ENCODE results near the gene ADAMTS14. TPM values are rescaled to one million over a fixed set of nuclear protein-coding genes. Genes with fewer than 3 reads are reported as not detected.
A peak's percentile ranks its signal among the peaks of the same experiment; 100 is the strongest.

ADAMTS14 gene
- polyA plus RNA-seq, 3 donors: 0.05 TPM; not detected in 2

DNA sequence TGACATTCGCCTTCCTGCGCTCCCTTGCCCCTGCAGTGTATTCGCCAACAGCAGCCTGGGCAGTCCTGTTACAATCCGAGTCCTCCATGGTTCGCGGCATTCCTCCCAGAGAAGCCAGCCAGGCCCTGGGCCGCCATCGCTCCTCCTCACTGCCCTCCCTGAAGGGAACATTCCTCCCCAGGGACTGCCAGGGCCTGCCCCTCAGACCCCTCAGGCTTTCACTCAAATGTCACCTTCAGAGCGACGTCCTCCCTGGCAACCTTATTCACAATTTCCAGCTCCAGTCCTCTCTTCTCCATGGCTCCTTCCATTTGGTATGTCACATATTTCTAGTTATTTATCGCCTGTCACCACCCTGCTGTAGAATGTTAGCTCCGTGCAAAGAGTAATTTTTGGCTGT is 17.4 kb downstream of the ADAMTS14 start:
- Mint-ChIP-seq H3K27me3 (ENCODE audit: low read depth in 3 of 3) (peaks cover 0 to 1% (median 0%) of the 10 kb centered on the region in 3 donors), H3K27ac (peak overlapping the region in 1 of 7 donors; percentile 37), H3K36me3 (no peaks in the 10 kb centered on the region), H3K4me1 (no peaks in the 10 kb centered on the region), H3K9me3 (no peaks in the 10 kb centered on the region), H3K4me3 (no peak overlapping the region)
- Histone ChIP-seq H3K9me3 (replicated peaks in 1 of 2; ENCODE audit: control insufficient read depth in 1 of 2, insufficient read depth in 1 of 2, low read length in 2 of 2) (no peaks in the 10 kb centered on the region), H3K27me3 (ENCODE audit: control insufficient read depth in 2 of 2, insufficient read depth in 2 of 2, low read length in 2 of 2) (no peaks in the 10 kb centered on the region), H3K79me2 (ENCODE audit: insufficient read depth, low read length) (no peaks in the 10 kb centered on the region), H3K4me2 (replicated peaks; ENCODE audit: extremely low read depth, low read length, poor library complexity, severe bottlenecking) (no peak overlapping the region), H2AFZ (ENCODE audit: insufficient read depth, low read depth, low read length, poor library complexity, severe bottlenecking) (no peak overlapping the region), H3K4me1 (ENCODE audit: control insufficient read depth in 1 of 2, insufficient read depth in 2 of 2, low read length in 2 of 2) (no peaks in the 10 kb centered on the region), H3K9ac (ENCODE audit: insufficient read depth, low read length, poor library complexity, severe bottlenecking) (no peak overlapping the region), H4K20me1 (ENCODE audit: insufficient read depth, low read length) (no peaks in the 10 kb centered on the region), H3K36me3 (replicated peaks in 1 of 2; ENCODE audit: control insufficient read depth in 1 of 2, insufficient read depth in 2 of 2, low read length in 2 of 2) (no peaks in the 10 kb centered on the region), H3K27ac (ENCODE audit: low read depth in 1 of 2, low read length in 2 of 2) (no peak overlapping the region), H3K4me3 (replicated peaks in 1 of 3; ENCODE audit: low read depth in 2 of 3, low read length in 3 of 3) (no peak overlapping the region)
- 95% methylated on average over 11 of the region's 12 CpGs for WGBS (ENCODE audit: insufficient coverage)
- TF ChIP-seq, protein P1, sequence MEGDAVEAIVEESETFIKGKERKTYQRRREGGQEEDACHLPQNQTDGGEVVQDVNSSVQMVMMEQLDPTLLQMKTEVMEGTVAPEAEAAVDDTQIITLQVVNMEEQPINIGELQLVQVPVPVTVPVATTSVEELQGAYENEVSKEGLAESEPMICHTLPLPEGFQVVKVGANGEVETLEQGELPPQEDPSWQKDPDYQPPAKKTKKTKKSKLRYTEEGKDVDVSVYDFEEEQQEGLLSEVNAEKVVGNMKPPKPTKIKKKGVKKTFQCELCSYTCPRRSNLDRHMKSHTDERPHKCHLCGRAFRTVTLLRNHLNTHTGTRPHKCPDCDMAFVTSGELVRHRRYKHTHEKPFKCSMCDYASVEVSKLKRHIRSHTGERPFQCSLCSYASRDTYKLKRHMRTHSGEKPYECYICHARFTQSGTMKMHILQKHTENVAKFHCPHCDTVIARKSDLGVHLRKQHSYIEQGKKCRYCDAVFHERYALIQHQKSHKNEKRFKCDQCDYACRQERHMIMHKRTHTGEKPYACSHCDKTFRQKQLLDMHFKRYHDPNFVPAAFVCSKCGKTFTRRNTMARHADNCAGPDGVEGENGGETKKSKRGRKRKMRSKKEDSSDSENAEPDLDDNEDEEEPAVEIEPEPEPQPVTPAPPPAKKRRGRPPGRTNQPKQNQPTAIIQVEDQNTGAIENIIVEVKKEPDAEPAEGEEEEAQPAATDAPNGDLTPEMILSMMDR (IDR thresholded peaks at IDR 0.05): no peak
- no peak for DNase-seq
- intact Hi-C loops (cut with micrococcal nuclease): no loop called here

DNA sequence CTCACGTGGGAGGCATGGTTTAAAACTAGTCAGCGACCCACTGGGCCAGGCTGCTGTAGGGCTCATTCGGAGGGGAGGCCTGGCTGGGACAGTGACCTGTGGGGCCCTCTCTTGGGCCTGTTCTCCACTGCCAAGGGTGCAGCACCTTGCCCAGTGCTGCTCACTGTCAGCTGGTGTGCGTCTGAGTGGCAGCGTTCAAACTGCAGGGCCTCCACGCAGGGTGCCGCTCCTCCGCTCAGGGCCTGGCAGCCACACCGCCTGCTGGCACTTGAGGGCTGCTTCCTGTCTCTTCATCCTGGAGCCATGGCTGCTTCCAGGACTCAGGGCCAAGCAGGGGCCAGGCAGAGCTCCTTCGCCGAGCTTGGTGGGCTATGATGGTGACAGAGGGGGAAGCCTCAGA is 18.3 kb downstream of the ADAMTS14 start:
- intact Hi-C loops (cut with micrococcal nuclease): no loop called here
- Mint-ChIP-seq H3K27me3 (ENCODE audit: low read depth in 3 of 3) (peaks cover 0 to 1% (median 0%) of the 10 kb centered on the region in 3 donors), H3K27ac (no peak overlapping the region), H3K36me3 (no peaks in the 10 kb centered on the region), H3K9me3 (no peaks in the 10 kb centered on the region), H3K4me1 (no peaks in the 10 kb centered on the region), H3K4me3 (no peak overlapping the region)
- no peak for DNase-seq
- Histone ChIP-seq H4K20me1 (ENCODE audit: insufficient read depth, low read length) (no peaks in the 10 kb centered on the region), H3K27ac (ENCODE audit: low read depth in 1 of 2, low read length in 2 of 2) (no peak overlapping the region), H3K36me3 (replicated peaks in 1 of 2; ENCODE audit: control insufficient read depth in 1 of 2, insufficient read depth in 2 of 2, low read length in 2 of 2) (no peaks in the 10 kb centered on the region), H3K9me3 (replicated peaks in 1 of 2; ENCODE audit: control insufficient read depth in 1 of 2, insufficient read depth in 1 of 2, low read length in 2 of 2) (no peaks in the 10 kb centered on the region), H3K79me2 (ENCODE audit: insufficient read depth, low read length) (no peaks in the 10 kb centered on the region), H3K27me3 (ENCODE audit: control insufficient read depth in 2 of 2, insufficient read depth in 2 of 2, low read length in 2 of 2) (no peaks in the 10 kb centered on the region), H3K4me1 (ENCODE audit: control insufficient read depth in 1 of 2, insufficient read depth in 2 of 2, low read length in 2 of 2) (no peaks in the 10 kb centered on the region), H3K9ac (ENCODE audit: insufficient read depth, low read length, poor library complexity, severe bottlenecking) (no peak overlapping the region), H3K4me3 (replicated peaks in 1 of 3; ENCODE audit: low read depth in 2 of 3, low read length in 3 of 3) (no peak overlapping the region), H3K4me2 (replicated peaks; ENCODE audit: extremely low read depth, low read length, poor library complexity, severe bottlenecking) (no peak overlapping the region), H2AFZ (ENCODE audit: insufficient read depth, low read depth, low read length, poor library complexity, severe bottlenecking) (no peak overlapping the region)
- WGBS (ENCODE audit: insufficient coverage): 75% methylated on average over 11 of the region's 11 CpGs
- TF ChIP-seq, protein P1 (IDR thresholded peaks at IDR 0.05): no peak
